Measurements from ENCODE around the gene ZCCHC14.
"Not testable (repeated sequence)": the region's sequence is repeated elsewhere in the genome, so short reads cannot be mapped to it uniquely, and the experiment has no call there.

ZCCHC14 gene

GRCh38 chr16:87496447-87496801, 3.6 kb upstream of the ZCCHC14 start:
- TF ChIP-seq CTCF (conservative IDR thresholded peaks at IDR 0.05; ENCODE audit: low read depth, low read length), result no peak
- DNase-seq (ENCODE audit: low read depth), result no peak
- H3K4me3 ChIP-seq (ENCODE audit: low read length), result no peak overlapping the region

- DNase-seq (ENCODE audit: low read depth), result no peak
- TF ChIP-seq CTCF (conservative IDR thresholded peaks at IDR 0.05; ENCODE audit: low read depth, low read length), result no peak
- H3K4me3 ChIP-seq (ENCODE audit: low read length), result no peak overlapping the region
Measured at GRCh38 chr16:87495578-87496446, 3.0 kb upstream of the ZCCHC14 start.

GRCh38 chr16:87493608-87494280, 920 bp upstream of the ZCCHC14 start:
- TF ChIP-seq CTCF (conservative IDR thresholded peaks at IDR 0.05; ENCODE audit: low read depth, low read length), result no peak
- H3K4me3 ChIP-seq (ENCODE audit: low read length), result peak overlapping the region; percentile 49
- DNase-seq (ENCODE audit: low read depth), result no peak

- no peak for TF ChIP-seq CTCF (conservative IDR thresholded peaks at IDR 0.05; ENCODE audit: low read depth, low read length)
- no peak for DNase-seq (ENCODE audit: low read depth)
- no peak overlapping the region for H3K4me3 ChIP-seq (ENCODE audit: low read length)
Measured at GRCh38 chr16:87492291-87492630, 563 bp downstream of the ZCCHC14 start.

- DNase-seq (ENCODE audit: low read depth), result no peak
- peak overlapping the region; percentile 73 for H3K4me3 ChIP-seq (ENCODE audit: low read length)
- TF ChIP-seq CTCF (conservative IDR thresholded peaks at IDR 0.05; ENCODE audit: low read depth, low read length), result no peak
Measured at GRCh38 chr16:87491522-87492290, 1.1 kb downstream of the ZCCHC14 start.

- peak overlapping the region; percentile 73 for H3K4me3 ChIP-seq (ENCODE audit: low read length)
- not testable (repeated sequence) for DNase-seq (ENCODE audit: low read depth)
Measured at GRCh38 chr16:87490799-87491521, 1.9 kb downstream of the ZCCHC14 start.

Data from retinal pigment epithelial cell (primary cell).